ENCODE results near the gene BRCA2.

BRCA2 gene

DNA sequence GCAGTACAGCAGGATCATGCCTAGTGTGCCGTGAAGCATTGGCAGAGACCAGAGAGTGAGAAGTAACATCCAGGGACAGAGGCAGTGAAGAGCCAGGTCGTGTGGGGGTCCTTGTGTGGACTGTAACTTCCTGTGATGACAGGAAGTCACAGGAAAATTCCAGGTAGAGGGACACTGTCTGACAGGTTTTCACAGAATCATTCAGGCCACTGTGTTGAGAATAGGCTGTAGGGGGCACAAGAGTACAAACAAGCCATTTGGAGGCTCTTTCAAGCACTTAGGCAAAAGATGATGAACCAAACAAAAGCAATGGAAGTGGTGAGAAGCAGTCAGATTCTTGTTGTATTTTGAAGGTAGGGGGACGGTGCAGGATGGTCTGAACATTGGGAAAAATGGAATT, 66.2 kb downstream of the BRCA2 start:
- DNase-seq, result peak in 1 of 10 donors; percentile 19
- intact Hi-C loops (cut with DNase I), result loop anchor here (1.0 to 5.0 kb wide), 2 partner anchors 61 to 200 kb away; no protein-coding TSS in a partner anchor

DNA sequence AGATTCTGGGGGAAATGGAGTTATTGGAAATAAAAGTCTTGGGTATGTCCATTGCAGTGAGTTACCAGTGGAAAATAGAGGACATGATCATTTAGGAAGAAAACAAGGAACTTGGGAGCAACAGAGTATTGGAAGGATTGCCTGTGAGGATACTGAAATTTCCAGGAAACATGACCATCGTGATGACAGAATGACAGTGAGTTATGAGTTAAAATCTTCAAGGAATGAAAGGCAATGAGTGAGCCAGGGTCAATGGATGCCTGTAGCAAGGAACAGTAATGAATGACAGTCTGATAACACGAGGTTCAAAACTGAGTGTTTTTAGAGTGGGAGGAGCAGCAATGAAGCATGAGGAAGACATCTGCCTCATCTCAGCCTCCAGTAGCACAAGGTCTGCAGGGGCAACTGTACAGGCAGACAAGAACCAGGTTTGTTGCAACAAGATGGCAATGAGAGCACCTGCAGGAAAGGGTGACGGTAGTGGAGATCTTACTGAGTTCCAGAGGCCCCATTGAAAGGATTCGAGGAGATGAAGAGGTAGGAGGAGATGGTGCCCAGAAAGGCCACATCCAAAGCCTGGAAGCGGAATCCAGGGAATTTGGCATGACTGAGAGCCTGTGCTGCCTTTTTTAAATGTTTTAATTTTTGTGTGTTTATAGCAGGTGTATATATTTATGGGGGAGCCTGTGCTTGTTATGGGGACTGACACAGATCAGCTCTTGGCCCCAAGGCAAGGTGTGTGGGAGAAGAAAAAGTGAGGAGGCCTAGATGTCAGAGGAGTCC, 68.7 kb downstream of the BRCA2 start:
- DNase-seq, result no peak
- intact Hi-C loops (cut with DNase I), result loop anchor here (5.0 kb wide), 1 partner anchor 58 kb away; no protein-coding TSS in a partner anchor

GRCh38 chr13:32384702-32385101, 69.4 kb downstream of the BRCA2 start:
- intact Hi-C loops (cut with DNase I), result loop anchor here (5.0 kb wide), 1 partner anchor 58 kb away; no protein-coding TSS in a partner anchor
- no peak for DNase-seq

DNA sequence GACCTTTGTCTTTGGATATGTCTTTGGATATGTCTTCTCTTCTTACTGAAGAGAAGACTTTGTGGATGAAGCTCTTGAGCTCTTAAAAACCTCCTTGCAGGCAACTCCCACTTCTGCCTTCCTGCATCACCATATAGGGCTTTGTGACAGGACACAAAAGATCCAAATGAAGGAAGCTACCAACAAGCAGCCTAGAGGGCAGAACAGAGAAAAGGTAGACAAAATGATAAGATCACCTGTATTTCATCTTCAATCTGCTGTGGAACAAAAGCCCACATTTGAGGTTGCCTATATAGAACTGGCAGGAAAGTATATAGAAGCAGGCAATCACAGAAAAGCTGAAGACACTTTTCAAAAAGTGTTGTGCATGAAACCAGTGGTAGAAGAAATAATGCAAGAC, 70.1 kb downstream of the BRCA2 start:
- intact Hi-C loops (cut with DNase I), result no loop called here

GRCh38 chr13:32390048-32390447, 74.7 kb downstream of the BRCA2 start:
- DNase-seq, result no peak
- intact Hi-C loops (cut with DNase I), result no loop called here

More for the DNA sequence above, 70.1 kb downstream of the BRCA2 start:
- no peak for DNase-seq

- intact Hi-C loops (cut with DNase I), result no loop called here
- DNase-seq, result no peak
These were observed 75.2 kb downstream of the BRCA2 start for GRCh38 chr13:32390484-32390883.

GRCh38 chr13:32391101-32391619, 75.9 kb downstream of the BRCA2 start:
- no peak for DNase-seq
- intact Hi-C loops (cut with DNase I), result no loop called here

DNA sequence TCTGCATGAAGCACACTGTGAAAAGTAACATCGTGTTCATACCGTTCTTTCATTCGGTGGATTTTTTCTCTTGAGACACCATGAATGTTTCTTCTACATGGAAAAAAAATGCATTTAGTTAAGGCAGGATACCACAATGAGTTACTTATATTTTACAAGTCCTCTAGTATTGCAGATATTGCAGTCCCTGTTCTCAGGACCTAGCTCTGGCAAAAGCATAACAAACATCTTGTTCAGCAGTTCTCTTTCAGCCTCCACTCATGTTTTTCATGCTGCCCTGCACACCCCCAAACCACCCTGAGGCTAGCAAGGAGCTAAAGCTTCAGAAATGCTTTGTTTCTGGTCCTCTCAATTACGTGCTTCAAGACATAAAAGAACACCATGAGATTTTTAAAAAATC, 87.8 kb downstream of the BRCA2 start:
- intact Hi-C loops (cut with DNase I), result no loop called here
- DNase-seq, result no peak

DNA sequence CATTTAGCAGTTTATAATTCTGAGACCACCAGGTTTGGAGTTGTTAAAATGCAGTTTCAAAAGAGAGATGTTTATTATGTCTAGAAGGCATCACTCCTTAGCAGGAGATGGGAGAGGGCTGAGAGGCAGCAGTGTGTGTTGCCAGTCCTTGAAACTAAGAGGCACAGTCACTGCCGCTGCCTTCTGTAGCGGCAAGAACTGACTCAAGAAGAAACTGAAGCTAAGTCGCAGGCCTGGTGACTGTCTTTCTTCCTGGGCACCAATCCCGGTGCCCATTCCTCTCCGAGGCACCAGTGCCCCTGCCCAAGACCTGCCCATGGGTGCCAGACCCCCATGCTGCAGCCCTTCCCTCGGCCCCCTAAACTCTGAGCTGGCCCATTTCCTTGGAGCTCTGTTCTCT, 92.5 kb downstream of the BRCA2 start:
- DNase-seq, result no peak
- intact Hi-C loops (cut with DNase I), result no loop called here

DNA sequence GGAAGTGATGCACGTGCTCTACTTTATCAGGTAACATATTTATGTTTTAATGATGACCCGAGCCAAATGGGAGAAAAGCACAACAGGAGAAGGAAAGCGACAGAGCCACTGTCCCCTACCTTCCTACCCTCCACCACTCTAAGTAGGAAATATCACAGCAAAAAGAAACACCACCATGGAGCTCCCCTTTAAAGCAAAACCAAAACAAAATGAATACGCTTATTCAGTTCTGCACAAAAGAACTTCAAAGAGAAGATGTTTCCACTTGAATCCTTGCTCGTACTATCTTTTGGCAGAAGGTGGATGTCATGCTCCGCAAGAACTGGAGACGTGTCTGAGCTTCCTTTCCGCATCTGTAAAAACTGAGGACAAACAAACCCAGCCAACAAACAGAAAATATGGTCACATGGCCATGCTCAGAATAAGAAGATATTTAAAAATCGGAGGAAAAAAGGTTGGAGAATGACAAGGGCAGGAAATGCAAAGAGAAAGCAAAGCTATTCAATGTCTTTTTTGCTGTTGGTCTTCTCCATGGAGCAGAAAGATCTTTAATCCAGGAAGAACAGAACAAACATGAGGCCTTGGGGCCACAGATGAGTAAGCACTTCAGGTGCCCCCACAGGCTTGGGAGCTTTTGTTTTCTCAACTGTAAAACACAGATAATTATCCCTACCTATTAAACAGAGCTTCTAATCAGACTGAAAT, 93.1 kb downstream of the BRCA2 start:
- intact Hi-C loops (cut with DNase I), result no loop called here

DNA sequence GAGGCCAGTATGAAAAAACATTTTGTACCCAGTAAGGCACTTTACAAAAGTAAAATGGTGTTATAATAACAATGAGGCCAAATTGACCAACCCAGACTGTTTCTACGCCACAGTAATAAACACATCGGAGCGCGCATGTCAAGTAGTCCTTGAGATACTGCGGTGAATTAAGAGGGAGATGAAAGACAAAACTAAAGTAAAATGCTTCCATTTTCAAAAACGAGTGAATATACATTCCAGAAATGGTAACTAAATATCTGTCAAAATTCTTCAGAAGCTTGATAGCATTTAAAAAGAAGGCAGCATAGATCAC, 93.6 kb downstream of the BRCA2 start:
- intact Hi-C loops (cut with DNase I), result no loop called here
- DNase-seq, result no peak

More for the DNA sequence above, 93.1 kb downstream of the BRCA2 start:
- DNase-seq, result no peak

DNA sequence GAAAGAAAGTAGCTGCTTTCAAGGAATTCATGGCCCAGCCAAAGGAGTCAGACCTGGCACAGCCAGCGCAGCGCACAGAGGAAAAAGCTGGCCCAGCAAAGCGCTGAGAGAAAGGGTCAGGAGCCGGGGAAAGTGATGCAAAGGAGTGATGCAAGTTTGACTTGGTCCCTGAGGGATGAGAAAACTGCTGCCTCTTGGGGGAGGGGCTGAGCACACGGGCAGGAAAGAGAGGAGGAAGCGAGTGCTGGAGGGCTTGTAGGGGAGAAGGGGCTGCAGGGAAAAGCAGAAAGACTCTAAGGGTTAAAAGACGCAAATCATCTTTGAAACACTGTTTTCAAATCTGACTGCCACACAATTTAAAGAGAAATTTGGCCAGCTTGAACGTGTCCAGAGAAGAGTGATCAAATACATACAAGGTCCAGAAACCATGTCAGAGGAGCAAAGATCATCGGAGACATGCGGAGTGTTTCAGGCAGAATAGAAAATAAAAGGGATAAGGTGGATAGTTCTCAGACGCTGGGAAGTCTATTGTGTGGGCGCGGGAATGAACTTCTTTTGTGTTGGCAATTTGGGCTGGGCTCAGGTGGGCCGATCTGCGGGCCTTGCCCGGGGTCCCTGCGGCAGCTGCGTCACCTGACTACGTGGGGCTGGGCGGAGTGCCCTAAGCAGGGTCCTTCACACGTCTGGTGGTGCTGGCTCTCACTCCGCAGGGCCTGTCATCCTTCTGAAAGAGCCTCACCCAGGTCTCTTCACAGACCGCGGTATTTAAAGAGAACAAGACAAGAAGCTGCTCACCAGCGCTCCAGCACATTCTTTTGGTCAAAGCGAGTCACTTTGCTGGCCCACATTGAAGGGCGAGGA, 94.5 kb downstream of the BRCA2 start:
- intact Hi-C loops (cut with DNase I), result no loop called here
- DNase-seq, result peak in 1 of 10 donors; percentile 18

DNA sequence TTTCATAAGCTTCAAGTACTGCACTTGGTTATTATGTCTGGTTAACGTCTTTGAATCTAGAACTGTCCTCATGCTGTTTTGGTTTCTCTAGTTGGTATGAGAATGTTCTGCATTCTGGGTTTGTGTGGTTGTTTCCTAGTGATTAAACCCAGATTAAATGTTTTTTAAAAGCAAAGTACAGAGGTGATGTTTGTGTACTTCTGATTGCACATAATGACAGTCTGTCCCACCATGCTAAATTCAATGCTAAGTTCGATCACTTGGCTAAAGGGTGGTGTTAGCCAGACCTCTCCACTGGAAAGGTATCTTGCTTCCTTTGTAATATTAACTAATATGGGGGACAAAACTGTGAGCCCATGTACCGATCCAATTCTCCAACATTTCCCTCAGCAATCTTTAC, 98.0 kb downstream of the BRCA2 start:
- no peak for DNase-seq
- intact Hi-C loops (cut with DNase I), result no loop called here

DNA sequence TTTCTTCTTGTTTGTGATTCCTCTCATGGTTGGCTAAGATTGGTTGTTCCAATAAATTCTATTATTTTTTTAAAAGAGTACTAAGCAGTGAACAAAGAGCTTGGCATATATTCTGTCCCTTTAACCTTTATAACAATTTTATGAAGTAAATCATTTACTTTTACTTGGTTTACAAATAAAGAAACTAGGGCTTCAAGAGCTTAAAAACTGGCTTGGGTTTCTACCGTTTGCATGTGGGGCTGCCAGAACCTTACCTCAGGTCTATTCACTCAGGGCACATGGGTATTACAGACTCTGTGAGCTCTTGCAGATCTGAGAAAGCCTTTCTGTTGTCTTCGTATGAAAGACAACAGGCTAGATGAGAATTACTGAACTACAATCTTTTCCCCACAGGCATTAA, 99.3 kb downstream of the BRCA2 start:
- DNase-seq, result no peak
- intact Hi-C loops (cut with DNase I), result no loop called here

- no peak for DNase-seq
- intact Hi-C loops (cut with DNase I), result no loop called here
These were observed 99.7 kb downstream of the BRCA2 start for GRCh38 chr13:32415019-32415418.

DNA sequence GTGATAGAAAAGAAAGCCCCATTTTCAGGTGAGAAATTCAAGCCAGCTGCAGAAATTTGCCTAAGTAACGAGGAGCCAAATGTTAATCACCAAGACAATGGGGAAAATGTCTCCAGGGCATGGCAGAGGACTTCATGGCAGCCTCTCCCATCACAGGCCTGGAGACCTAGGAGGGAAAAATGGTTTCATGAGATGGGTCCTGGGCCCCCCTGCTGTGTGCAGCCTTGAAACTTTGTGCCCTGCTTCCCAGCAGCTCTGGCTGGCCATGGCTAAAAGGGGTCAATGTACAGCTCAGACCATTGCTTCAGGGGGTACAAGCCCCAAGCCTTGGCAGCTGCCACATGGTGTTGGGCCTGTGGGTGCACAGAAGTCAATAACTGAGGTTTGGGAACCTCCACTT, 102.7 kb downstream of the BRCA2 start:
- intact Hi-C loops (cut with DNase I), result no loop called here
- no peak for DNase-seq

DNA sequence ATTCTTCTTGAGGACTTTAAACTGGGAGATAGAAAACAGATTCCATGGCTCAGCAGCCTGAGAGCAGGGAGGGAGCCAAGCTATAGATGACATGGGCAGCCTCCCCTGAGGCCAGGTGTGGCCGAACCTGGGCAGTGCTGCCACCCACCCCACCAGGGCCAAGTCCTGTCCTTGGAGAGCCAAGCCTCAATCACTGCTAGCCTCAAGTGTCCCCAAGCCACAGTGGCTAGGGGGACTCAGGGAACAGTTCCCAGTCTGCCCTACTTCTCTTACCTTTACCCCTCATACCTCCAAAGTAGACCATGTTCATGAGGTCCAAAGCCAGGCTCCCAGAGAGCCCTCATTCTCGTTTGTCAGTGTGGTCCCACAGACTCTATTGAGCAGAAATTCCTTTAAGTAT, 104.6 kb downstream of the BRCA2 start:
- no peak for DNase-seq
- intact Hi-C loops (cut with DNase I), result loop anchor here (10.0 kb wide), 1 partner anchor 105 kb away; the partner anchor contains the start of genes BRCA2 and ZAR1L

DNA sequence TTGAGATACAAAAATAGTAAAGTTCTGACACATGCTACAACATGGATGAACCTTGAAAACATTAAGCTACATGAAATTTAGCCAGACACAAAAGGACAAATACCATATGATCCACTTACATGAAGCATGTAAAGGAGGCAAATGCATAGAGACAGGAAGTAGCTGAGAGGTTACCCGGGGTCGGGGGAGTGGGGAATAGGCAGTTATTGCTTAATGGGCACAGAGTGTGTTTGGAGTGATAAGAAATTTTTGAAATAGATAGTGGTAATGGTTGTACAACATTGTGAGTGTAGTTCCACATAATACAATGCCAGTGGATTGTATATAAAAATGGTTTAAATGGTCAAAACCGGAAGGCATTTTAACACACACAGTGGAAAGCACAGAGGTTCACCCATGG, 108.3 kb downstream of the BRCA2 start:
- no peak for DNase-seq
- intact Hi-C loops (cut with DNase I), result loop anchor here (10.0 kb wide), 1 partner anchor 109 kb away; the partner anchor contains the start of genes BRCA2 and ZAR1L

GRCh38 chr13:32425158-32425557, 109.8 kb downstream of the BRCA2 start:
- intact Hi-C loops (cut with DNase I), result loop anchor here (1.0 to 10.0 kb wide), 2 partner anchors 110 to 117 kb away; partner anchors contain the start of genes BRCA2 and ZAR1L
- DNase-seq, result no peak

- intact Hi-C loops (cut with DNase I), result loop anchor here (10.0 kb wide), 1 partner anchor 112 kb away; the partner anchor contains the start of genes BRCA2 and ZAR1L
- no peak for DNase-seq
These were observed 111.1 kb downstream of the BRCA2 start for GRCh38 chr13:32426191-32426989.
